ENCODE results near the gene SDE2.
A peak's percentile ranks its signal among the peaks of the same experiment; 100 is the strongest.
"Not testable (repeated sequence)": the region's sequence is repeated elsewhere in the genome, so short reads cannot be mapped to it uniquely, and the experiment has no call there.

Gene SDE2

GRCh38 chr1:226004396-226004795 lies 5.3 kb upstream of the SDE2 start:
- no peak for DNase-seq

GRCh38 chr1:226003502-226004170 lies 4.5 kb upstream of the SDE2 start:
- no peak for DNase-seq

- DNase-seq = no peak
Observed at GRCh38 chr1:226002667-226003501, 3.7 kb upstream of the SDE2 start.

- DNase-seq = no peak
Observed at GRCh38 chr1:226001963-226002666, 3.0 kb upstream of the SDE2 start.

GRCh38 chr1:226001088-226001487 lies 1.9 kb upstream of the SDE2 start:
- DNase-seq = no peak

GRCh38 chr1:226000493-226001081 lies 1.4 kb upstream of the SDE2 start:
- not testable (repeated sequence) for DNase-seq

GRCh38 chr1:225999912-226000337 lies 782 bp upstream of the SDE2 start:
- peak; percentile 52 for DNase-seq

GRCh38 chr1:225998560-225999226 lies 450 bp downstream of the SDE2 start:
- DNase-seq = peak; percentile 43

- no peak for DNase-seq
Observed at GRCh38 chr1:225996946-225997545, 2.1 kb downstream of the SDE2 start.

GRCh38 chr1:225995919-225996864 lies 3.0 kb downstream of the SDE2 start:
- DNase-seq = no peak

- no peak for DNase-seq
Observed at GRCh38 chr1:225990705-225991464, 8.3 kb downstream of the SDE2 start.

GRCh38 chr1:225987491-225988316 lies 11.4 kb downstream of the SDE2 start:
- peak; percentile 49 for DNase-seq

GRCh38 chr1:225981714-225982113 lies 17.4 kb downstream of the SDE2 start:
- no peak for DNase-seq

GRCh38 chr1:225980005-225980836 lies 18.9 kb downstream of the SDE2 start:
- no peak for DNase-seq

GRCh38 chr1:225979421-225979820 lies 19.7 kb downstream of the SDE2 start:
- no peak for DNase-seq

GRCh38 chr1:225977937-225978748 lies 21.0 kb downstream of the SDE2 start:
- DNase-seq = no peak

- DNase-seq = not testable (repeated sequence)
Observed at GRCh38 chr1:225975146-225975545, 24.0 kb downstream of the SDE2 start.

Data from DMS79 treated with DMSO at 0.1 percent for 48 hours (cell line).